HFFc6 (cell line): ENCODE results near the gene ADAT3. TPM values are rescaled to one million over a fixed set of nuclear protein-coding genes. Genes with fewer than 3 reads are reported as not detected.

ENCODE experiments used
- DNase-seq: peaks from one replicate; pipeline ENCODE4 v3.0.0-alpha.2; 2018
- H3K27ac Mint-ChIP-seq: 2 replicates; pipeline ENCODE4 v1.8.0; 2020; ENCODE audit warnings: mild to moderate bottlenecking, mixed read lengths
- H3K27me3 Mint-ChIP-seq: 2 replicates; pipeline ENCODE4 v1.8.0; 2021; ENCODE audit warnings: mild to moderate bottlenecking, moderate library complexity, mixed read lengths; ENCODE audit not compliant: insufficient read depth
- H3K36me3 Mint-ChIP-seq: 2 replicates; pipeline ENCODE4 v1.8.0; 2021; ENCODE audit warnings: low read depth, mixed read lengths
- H3K4me1 Mint-ChIP-seq: 2 replicates; pipeline ENCODE4 v1.8.0; 2020; ENCODE audit warnings: low read depth, mixed read lengths
- H3K4me3 Mint-ChIP-seq: 2 replicates; pipeline ENCODE4 v1.8.0; 2020; ENCODE audit warnings: mild to moderate bottlenecking, moderate library complexity, mixed read lengths
- H3K9me3 Mint-ChIP-seq: 2 replicates; pipeline ENCODE4 v1.8.0; 2020; ENCODE audit warnings: mild to moderate bottlenecking, mixed read lengths
- CTCF ChIP-seq: fragments of 200-600 bp; sonication (generic); IDR thresholded peaks from 2 replicates; pipeline ENCODE4 v1.5.0; 2021; ENCODE audit warnings: antibody characterized with exemption, mild to moderate bottlenecking
- total RNA-seq, 6 experiments: library from RNA; stranded (reverse); fragmentation: NEBNext Ultra II Directional; extraction: Animal tissue kit (Norgen Biotek cat#: 25700); gene quantifications; 2 replicates in 1 of 6; 3 replicates in 5 of 6; pipeline ENCODE4 v1.2.3, GENCODE V29; 2021

Gene ADAT3
- total RNA-seq, 6 experiments from 2014 or later: 2.3 to 4.2 (median 3.0) TPM

- H3K27ac Mint-ChIP-seq: no peak overlapping the region
- DNase-seq: no peak
- H3K36me3 Mint-ChIP-seq: peaks cover 9% of the 10 kb centered on the region; the same call in 1 of the 2 replicates
- H3K4me1 Mint-ChIP-seq: peaks cover 19% of the 10 kb centered on the region
- no peaks in the 10 kb centered on the region; the same call in 1 of the 2 replicates for H3K27me3 Mint-ChIP-seq
- no peaks in the 10 kb centered on the region for H3K9me3 Mint-ChIP-seq
- H3K4me3 Mint-ChIP-seq: no peak overlapping the region
- TF ChIP-seq CTCF: no peak
Observed at GRCh38 chr19:1944088-1944915, 39.1 kb downstream of the ADAT3 start.

- Mint-ChIP-seq H3K4me1 (peaks cover 14% of the 10 kb centered on the region), H3K4me3 (no peak overlapping the region), H3K36me3 (peaks cover 11% of the 10 kb centered on the region; the same call in 1 of the 2 replicates), H3K27me3 (no peaks in the 10 kb centered on the region; the same call in 1 of the 2 replicates), H3K27ac (no peak overlapping the region), H3K9me3 (no peaks in the 10 kb centered on the region)
- no peak for TF ChIP-seq CTCF
- no peak for DNase-seq
Observed at GRCh38 chr19:1944916-1945561, 39.8 kb downstream of the ADAT3 start.

- no peaks in the 10 kb centered on the region for H3K27me3 Mint-ChIP-seq
- H3K9me3 Mint-ChIP-seq: no peaks in the 10 kb centered on the region
- peaks cover 11% of the 10 kb centered on the region; the same call in 1 of the 2 replicates for H3K36me3 Mint-ChIP-seq
- no peak for DNase-seq
- no peak overlapping the region for H3K4me3 Mint-ChIP-seq
- TF ChIP-seq CTCF: peak; percentile 74
- peaks cover 11% of the 10 kb centered on the region for H3K4me1 Mint-ChIP-seq
- no peak overlapping the region; the same call in 1 of the 2 replicates for H3K27ac Mint-ChIP-seq
Observed at GRCh38 chr19:1945899-1946298, 40.7 kb downstream of the ADAT3 start.

GRCh38 chr19:1947651-1948209 lies 42.5 kb downstream of the ADAT3 start:
- no peaks in the 10 kb centered on the region for H3K27me3 Mint-ChIP-seq
- no peak for TF ChIP-seq CTCF
- no peak for DNase-seq
- H3K36me3 Mint-ChIP-seq: peaks cover 11% of the 10 kb centered on the region; the same call in 1 of the 2 replicates
- H3K4me3 Mint-ChIP-seq: no peak overlapping the region
- no peak overlapping the region for H3K27ac Mint-ChIP-seq
- peaks cover 9% of the 10 kb centered on the region for H3K4me1 Mint-ChIP-seq
- no peaks in the 10 kb centered on the region for H3K9me3 Mint-ChIP-seq

GRCh38 chr19:1949304-1950101 lies 44.3 kb downstream of the ADAT3 start:
- Mint-ChIP-seq H3K4me1 (no peaks in the 10 kb centered on the region), H3K27ac (no peak overlapping the region), H3K4me3 (no peak overlapping the region), H3K36me3 (peaks cover 11% of the 10 kb centered on the region; the same call in 1 of the 2 replicates), H3K9me3 (no peaks in the 10 kb centered on the region), H3K27me3 (no peaks in the 10 kb centered on the region)
- no peak for DNase-seq
- TF ChIP-seq CTCF: no peak
